K562 (cell line): ENCODE data around the gene NXN. TPM values are rescaled to one million over a fixed set of nuclear protein-coding genes. Genes with fewer than 3 reads are reported as not detected.
"Not testable (repeated sequence)": the region's sequence is repeated elsewhere in the genome, so short reads cannot be mapped to it uniquely, and the experiment has no call there.

Experiments
- ATAC-seq: fragments of 200-7000 bp; cut with Tn5 transposase; 3 replicates; pipeline ENCODE4 v1.9.1; 2020; ENCODE audit warnings: moderate library complexity
- BruUV-seq: library from RNA; stranded (reverse); fragments of 400-500 nt; replicated peaks from 2 replicates; lab custom pipeline; 2021; lab: Mats Ljungman, UMichigan
- CTCF ChIA-PET: fragments of 300-600 bp; formaldehyde crosslinking; extraction: SDS; loops from one replicate; lab custom pipeline; 2021; ENCODE audit warnings: low intra/inter-chr PET ratio; lab: Yijun Ruan, JAX
- POLR2A ChIA-PET: fragments of 300-600, 350-650 bp; sonication (Branson Sonifier 250); formaldehyde crosslinking; extraction: SDS; loops from one replicate; lab custom pipeline; 2021; ENCODE audit warnings: antibody characterized with exemption, inconsistent platforms; lab: Yijun Ruan, JAX
- DNase-seq, 4 experiments: peaks; one replicate each; pipeline versions ENCODE4 v3.0.0 to v3.0.0-alpha.2; 2011 to 2018; ENCODE audit warnings: low spot score in 3 of 4, mixed read lengths in 3 of 4; ENCODE audit errors: extremely low read depth in 1 of 4
- FAIRE-seq: peaks from 2 replicates; lab custom pipeline; 2011; peaks lifted over from hg19 to GRCh38; lab: Jason Lieb, UNC
- H2AFZ ChIP-seq: 2 replicates; pipeline ENCODE4 v1.6.0; 2011; ENCODE audit warnings: low read depth, low read length, control low read depth, inconsistent platforms
- H3K27ac ChIP-seq: fragments of 200-600 bp; 3 replicates; pipeline ENCODE4 v1.8.0; 2011; ENCODE audit warnings: low read depth, mild to moderate bottlenecking, control low read depth, inconsistent platforms, low read length, moderate library complexity, mixed read lengths; ENCODE audit errors: extremely low read depth
- H3K27me3 ChIP-seq, 2 experiments: fragments of 300-600 bp in 1 of 2; 2 replicates in 1 of 2; 3 replicates in 1 of 2; pipeline versions ENCODE4 v1.6.0 to v1.8.0; 2011; ENCODE audit warnings: inconsistent platforms in 2 of 2, low read length in 2 of 2, mild to moderate bottlenecking in 1 of 2, mixed read lengths in 1 of 2, moderate library complexity in 1 of 2; ENCODE audit not compliant: control insufficient read depth in 2 of 2, insufficient read depth in 2 of 2
- H3K36me3 ChIP-seq: fragments of 300-600 bp; 3 replicates; pipeline ENCODE4 v1.8.0; 2011; ENCODE audit warnings: mild to moderate bottlenecking, low read length, inconsistent platforms; ENCODE audit not compliant: control insufficient read depth, insufficient read depth
- H3K4me1 ChIP-seq, 2 experiments: fragments of 200-600 bp in 1 of 2; replicated peaks in 1 of 2; 2 replicates in 1 of 2; 3 replicates in 1 of 2; pipeline versions ENCODE4 v1.5.1 to v1.8.0; 2011; ENCODE audit warnings: inconsistent platforms in 2 of 2, low read length in 2 of 2, mild to moderate bottlenecking in 1 of 2, mixed read lengths in 1 of 2, moderate library complexity in 1 of 2; ENCODE audit not compliant: control insufficient read depth in 2 of 2, insufficient read depth in 2 of 2
- H3K4me2 ChIP-seq: 2 replicates; pipeline ENCODE4 v1.6.1; 2011; ENCODE audit warnings: low read length, control low read depth, inconsistent platforms, mixed read lengths; ENCODE audit not compliant: insufficient read depth
- H3K4me3 ChIP-seq: fragments of 200-600 bp; sonication (generic), shearing (Covaris generic); 2 replicates; pipeline ENCODE4 v1.5.1; 2016; ENCODE audit warnings: control low read depth, inconsistent platforms
- H3K79me2 ChIP-seq: fragments of 200-600 bp; 3 replicates; pipeline ENCODE4 v1.8.0; 2011; ENCODE audit warnings: low read length, inconsistent platforms; ENCODE audit not compliant: control insufficient read depth, insufficient read depth
- H3K9ac ChIP-seq, 2 experiments: 2 replicates each; pipeline versions ENCODE4 v1.6.0 to v1.6.1; 2011; ENCODE audit warnings: low read depth in 2 of 2, low read length in 2 of 2, control low read depth in 1 of 2, inconsistent platforms in 1 of 2, mild to moderate bottlenecking in 1 of 2, mixed read lengths in 1 of 2; ENCODE audit not compliant: insufficient read depth in 1 of 2
- H3K9me1 ChIP-seq: one replicate; pipeline ENCODE4 v1.6.0; 2011; ENCODE audit warnings: inconsistent platforms, mild to moderate bottlenecking, low read length, moderate library complexity; ENCODE audit not compliant: control insufficient read depth, insufficient read depth
- H3K9me3 ChIP-seq: replicated peaks from 2 replicates; pipeline ENCODE4 v1.5.1; 2011; ENCODE audit warnings: low read depth, low read length, inconsistent platforms; ENCODE audit not compliant: control insufficient read depth, insufficient read depth
- H4K20me1 ChIP-seq: replicated peaks from 2 replicates; pipeline ENCODE4 v1.6.1; 2011; ENCODE audit warnings: low read length, inconsistent platforms, mixed read lengths; ENCODE audit not compliant: control insufficient read depth, insufficient read depth
- BCOR ChIP-seq: fragments of 450-650 bp; IDR thresholded peaks from 2 replicates; pipeline ENCODE4 v1.6.1; 2016
- FOXK1 ChIP-seq: sonication (generic); formaldehyde crosslinking; IDR thresholded peaks from 2 replicates; pipeline ENCODE4 v1.8.0; 2022; ENCODE audit warnings: missing genetic modification reagents, mild to moderate bottlenecking, borderline replicate concordance
- MNT ChIP-seq, 2 experiments: fragments of 450-650 bp; conservative IDR thresholded peaks; 2 replicates each; pipeline ENCODE4 v1.6.1; 2017; ENCODE audit warnings: mild to moderate bottlenecking in 2 of 2, moderate library complexity in 2 of 2
- SAFB ChIP-seq: fragments of 200-400 bp; formaldehyde crosslinking; IDR thresholded peaks from 2 replicates; pipeline ENCODE4 v1.6.1; 2017; ENCODE audit warnings: low read depth, low read length, borderline replicate concordance
- SNAPC5 ChIP-seq: fragments of 250-450 bp; sonication (Bioruptor Pico); IDR thresholded peaks from 2 replicates; pipeline ENCODE4 v1.8.0; 2021; ENCODE audit warnings: moderate library complexity, mild to moderate bottlenecking, inconsistent platforms
- TAL1 ChIP-seq: fragments of 450-650 bp; IDR thresholded peaks from 2 replicates; pipeline ENCODE4 v1.6.1; 2016; ENCODE audit warnings: mild to moderate bottlenecking
- TEAD1 ChIP-seq, 2 experiments: fragments of 450-650 bp in 1 of 2; sonication (generic) in 1 of 2; formaldehyde crosslinking; IDR thresholded peaks; 2 replicates each; pipeline versions ENCODE4 v1.4.0 to v1.8.0; 2020 to 2022; ENCODE audit warnings: mild to moderate bottlenecking in 2 of 2, missing genetic modification reagents in 1 of 2
- THRAP3 ChIP-seq: fragments of 450-650 bp; IDR thresholded peaks from 2 replicates; pipeline ENCODE4 v1.6.1; 2016; ENCODE audit warnings: mild to moderate bottlenecking, inconsistent platforms, borderline replicate concordance
- WGBS: fragments of 100-300 bp; shearing (Covaris generic); methylation state at CpG from one replicate; pipeline ENCODE4 v1.1.6; 2016; ENCODE audit warnings: low coverage, mixed read lengths; ENCODE audit not compliant: insufficient coverage; ENCODE audit errors: missing lambda C conversion rate; 5-methylcytosine and 5-hydroxymethylcytosine counted together
- in situ Hi-C: fragments of 300-500 bp; cut with MboI; formaldehyde crosslinking; loops from 4 replicates; pipeline ENCODE4 v1.15.0; 2018; ENCODE audit warnings: inconsistent platforms, mixed read lengths
- intact Hi-C: fragments of 100-400 bp; cut with micrococcal nuclease; formaldehyde crosslinking; loops from 2 replicates; pipeline ENCODE4 v1.14.2; 2022
- polyA plus RNA-seq, 8 experiments: library from polyadenylated mRNA; depleted of rRNA in 4 of 8; stranded (reverse) in 5 of 8; unstranded in 3 of 8; fragments of >200 nt; fragmentation: Nextera tagmentation in 2 of 8; fragmentation: Illumina TruSeq in 1 of 8; extraction: Ambion mirVana in 2 of 8; extraction: Trizol in 1 of 8; gene quantifications; 2 replicates each; pipeline versions ENCODE4 v1.2.1 to v1.2.3, GENCODE V29; 2011 to 2014; ENCODE audit warnings: inconsistent platforms in 1 of 8, missing spikeins in 1 of 8
- total RNA-seq, 7 experiments: library from RNA; depleted of rRNA in 6 of 7; stranded (reverse); fragments of >200 nt in 6 of 7; fragmentation: Illumina TruSeq in 2 of 7; extraction: Trizol in 2 of 7; gene quantifications; 2 replicates each; pipeline versions ENCODE4 v1.2.1 to v1.2.3, GENCODE V29; 2011 to 2021; ENCODE audit warnings: low replicate concordance in 1 of 7

The NXN gene
- total and polyA plus RNA-seq, 9 of the 15 experiments (the other 6 are each of a cell fraction or from before 2014, with no cell fraction given) = 0.08 to 0.39 (median 0.29) TPM; not detected in 5

GRCh38 chr17:787641-788221, 191.8 kb downstream of the NXN start:
- Histone ChIP-seq H3K79me2 (peaks cover 24% of the 10 kb centered on the region), H3K4me1 (peaks cover 7 to 9% of the 10 kb centered on the region in 2 experiments; a peak in 3 of 5 replicates), H3K9me3 (no peaks in the 10 kb centered on the region), H2AFZ (no peak overlapping the region), H3K4me3 (no peak overlapping the region), H4K20me1 (no peaks in the 10 kb centered on the region), H3K4me2 (no peak overlapping the region), H3K9me1 (no peaks in the 10 kb centered on the region), H3K27ac (no peak overlapping the region), H3K27me3 (no peaks in the 10 kb centered on the region), H3K36me3 (peaks cover 75% of the 10 kb centered on the region; the same call in 2 of the 3 replicates), H3K9ac (no peak overlapping the region)
- intact Hi-C loops = no loop called here
- ATAC-seq (no peak), DNase-seq (no peak), FAIRE-seq (no peak)
- in situ Hi-C loops = loop anchor here (5.0 kb wide), 1 partner anchor 200 kb away; no protein-coding TSS in a partner anchor
- no peak for TF ChIP-seq SAFB
- TF ChIP-seq TAL1 = no peak
- TF ChIP-seq SNAPC5 (CRISPR knock-in tag) = no peak
- no peak for TF ChIP-seq MNT (conservative IDR thresholded peaks at IDR 0.05)
- TF ChIP-seq FOXK1 (CRISPR knock-in tag) = no peak
- no peak for TF ChIP-seq THRAP3
- no peak for TF ChIP-seq BCOR
- TF ChIP-seq TEAD1 (CRISPR knock-in tag; IDR thresholded peaks at IDR 0.05) = no peak
- WGBS = 98% methylated on average over 9 of the region's 12 CpGs
- BruUV-seq = no TSS peak
- ChIA-PET CTCF (no interaction called here), POLR2A (no interaction called here)

- ATAC-seq, H2AFZ ChIP-seq: not testable (repeated sequence)
These were observed 193.7 kb downstream of the NXN start for GRCh38 chr17:785901-786300.

More at GRCh38 chr17:785901-786300, 193.7 kb downstream of the NXN start:
- H3K9ac ChIP-seq, H3K9me3 ChIP-seq, intact Hi-C loops, FAIRE-seq, CTCF ChIA-PET, DNase-seq, H3K27me3 ChIP-seq, H3K4me3 ChIP-seq, H3K4me1 ChIP-seq, H3K27ac ChIP-seq, H3K9me1 ChIP-seq, BruUV-seq, H3K4me2 ChIP-seq, H4K20me1 ChIP-seq: not testable (repeated sequence)
- 94% methylated on average over 6 of the region's 7 CpGs for WGBS
- peaks cover 42% of the 10 kb centered on the region for H3K79me2 ChIP-seq
- H3K36me3 ChIP-seq = peaks cover 57% of the 10 kb centered on the region; the same call in 2 of the 3 replicates
- POLR2A ChIA-PET = interaction anchor here (1.9 kb wide), 1 partner anchor 12 kb away, joined by 5 read pairs; no protein-coding TSS in a partner anchor
- in situ Hi-C loops = loop anchor here (5.0 kb wide), 1 partner anchor 201 kb away; no protein-coding TSS in a partner anchor
